Measurements from ENCODE around the gene GALNT8. TPM values are rescaled to one million over a fixed set of nuclear protein-coding genes. Genes with fewer than 3 reads are reported as not detected.

Gene GALNT8
- total RNA-seq, 1 experiment from 2014 or later = 8.8 TPM

DNA sequence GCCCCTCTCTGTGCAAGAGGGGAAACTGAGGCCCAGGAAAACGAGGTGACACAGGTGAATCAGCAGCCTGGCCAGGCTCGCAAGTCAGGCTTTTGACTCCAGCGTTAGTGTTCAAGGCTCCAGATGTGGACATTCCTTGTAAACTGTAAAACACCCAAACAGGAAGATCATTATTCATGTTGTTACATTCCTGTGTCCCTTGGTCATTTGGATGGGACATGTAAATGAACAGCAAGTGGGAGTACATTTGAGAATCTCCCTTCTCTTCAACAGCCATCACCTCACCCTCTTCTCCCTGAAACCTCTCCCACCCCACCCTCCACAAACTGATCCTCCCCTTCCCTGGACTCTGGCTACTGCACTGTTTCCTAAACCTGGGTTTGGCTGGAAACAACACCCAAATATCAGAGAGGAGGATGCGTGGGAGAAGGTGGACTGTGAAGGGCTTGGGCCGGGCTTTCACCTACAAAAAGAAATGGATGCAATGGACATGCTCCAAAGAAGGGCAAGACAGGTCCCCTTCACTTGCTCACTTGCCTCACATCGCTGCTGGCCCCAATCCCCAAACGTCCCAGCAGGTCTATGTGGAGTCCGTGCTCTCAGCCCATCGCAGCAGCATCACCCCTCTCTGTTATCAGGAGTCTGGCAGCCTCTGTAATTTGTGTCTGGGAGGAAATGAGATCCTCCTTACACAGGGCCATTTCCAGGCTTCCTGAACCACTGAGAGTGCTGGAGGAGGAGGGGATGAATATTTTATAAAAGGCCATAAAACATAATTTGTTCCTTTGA, 76.7 kb downstream of the GALNT8 start:
- ATAC-seq = no peak
- TF ChIP-seq AFF4 (CRISPR knock-in tag; IDR thresholded peaks at IDR 0.05; ENCODE audit: borderline replicate concordance) (no peak), CTCF (IDR thresholded peaks at IDR 0.05) (no peak), GRHL2 (CRISPR knock-in tag; IDR thresholded peaks at IDR 0.05; ENCODE audit: insufficient replicate concordance, severe bottlenecking) (no peak)
- no peaks in the 10 kb centered on the region for H3K4me1 Mint-ChIP-seq
- ChIA-PET CTCF (no interaction called here), POLR2A (no interaction called here)
- DNase-seq (ENCODE audit: low spot score) = no peak
- no peaks in the 10 kb centered on the region; the same call in 1 of the 2 replicates for H3K27me3 Mint-ChIP-seq (ENCODE audit: low read depth)
- H3K27ac Mint-ChIP-seq = no peak overlapping the region
- H3K9me3 Mint-ChIP-seq = peaks cover 9% of the 10 kb centered on the region
- H3K36me3 Mint-ChIP-seq = peaks cover 3% of the 10 kb centered on the region
- H3K4me3 Mint-ChIP-seq = no peak overlapping the region

DNA sequence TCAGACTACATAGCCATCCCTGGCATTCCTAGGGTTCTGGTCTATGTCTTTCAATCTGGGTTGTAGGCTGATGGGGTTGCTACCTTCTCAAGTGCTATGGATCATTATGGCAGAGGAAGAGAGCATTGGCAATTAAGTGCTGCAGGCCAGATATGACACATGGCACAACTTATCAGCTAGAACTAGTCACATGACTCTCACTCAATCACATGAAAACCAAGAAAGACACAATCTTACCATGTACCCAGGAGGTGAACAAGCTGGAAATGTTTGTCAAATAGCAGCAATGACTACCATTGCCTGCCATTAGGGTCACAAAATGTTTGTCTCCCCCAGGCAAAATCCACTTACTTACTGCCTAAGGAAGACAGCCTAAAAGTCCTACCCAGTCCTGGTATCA, 80.4 kb downstream of the GALNT8 start:
- ChIA-PET CTCF (no interaction called here), POLR2A (no interaction called here)
- peaks cover 3% of the 10 kb centered on the region for H3K27me3 Mint-ChIP-seq (ENCODE audit: low read depth)
- H3K4me3 Mint-ChIP-seq = no peak overlapping the region
- H3K4me1 Mint-ChIP-seq = no peaks in the 10 kb centered on the region
- TF ChIP-seq ESRRA (CRISPR knock-in tag; IDR thresholded peaks at IDR 0.05; ENCODE audit: borderline replicate concordance) (no peak), MXD4 (CRISPR knock-in tag; IDR thresholded peaks at IDR 0.05; ENCODE audit: borderline replicate concordance) (no peak), AFF4 (CRISPR knock-in tag; IDR thresholded peaks at IDR 0.05; ENCODE audit: borderline replicate concordance) (no peak), ATF1 (CRISPR knock-in tag; IDR thresholded peaks at IDR 0.05) (no peak), HMGA2 (CRISPR knock-in tag; IDR thresholded peaks at IDR 0.05) (no peak), ATF3 (CRISPR knock-in tag; conservative IDR thresholded peaks at IDR 0.05) (no peak), ZNF416 (CRISPR knock-in tag; IDR thresholded peaks at IDR 0.05) (no peak), TEAD1 (CRISPR knock-in tag; IDR thresholded peaks at IDR 0.05) (no peak), ZNF219 (CRISPR knock-in tag; IDR thresholded peaks at IDR 0.05; ENCODE audit: borderline replicate concordance) (no peak), NR1H2 (CRISPR knock-in tag; IDR thresholded peaks at IDR 0.05) (no peak), CREB1 (CRISPR knock-in tag; IDR thresholded peaks at IDR 0.05) (no peak)
- TF ChIP-seq, protein P1, sequence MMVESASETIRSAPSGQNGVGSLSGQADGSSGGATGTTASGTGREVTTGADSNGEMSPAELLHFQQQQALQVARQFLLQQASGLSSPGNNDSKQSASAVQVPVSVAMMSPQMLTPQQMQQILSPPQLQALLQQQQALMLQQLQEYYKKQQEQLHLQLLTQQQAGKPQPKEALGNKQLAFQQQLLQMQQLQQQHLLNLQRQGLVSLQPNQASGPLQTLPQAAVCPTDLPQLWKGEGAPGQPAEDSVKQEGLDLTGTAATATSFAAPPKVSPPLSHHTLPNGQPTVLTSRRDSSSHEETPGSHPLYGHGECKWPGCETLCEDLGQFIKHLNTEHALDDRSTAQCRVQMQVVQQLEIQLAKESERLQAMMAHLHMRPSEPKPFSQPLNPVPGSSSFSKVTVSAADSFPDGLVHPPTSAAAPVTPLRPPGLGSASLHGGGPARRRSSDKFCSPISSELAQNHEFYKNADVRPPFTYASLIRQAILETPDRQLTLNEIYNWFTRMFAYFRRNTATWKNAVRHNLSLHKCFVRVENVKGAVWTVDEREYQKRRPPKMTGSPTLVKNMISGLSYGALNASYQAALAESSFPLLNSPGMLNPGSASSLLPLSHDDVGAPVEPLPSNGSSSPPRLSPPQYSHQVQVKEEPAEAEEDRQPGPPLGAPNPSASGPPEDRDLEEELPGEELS (CRISPR knock-in tag; IDR thresholded peaks at IDR 0.05) = no peak
- TF ChIP-seq, protein P2, sequence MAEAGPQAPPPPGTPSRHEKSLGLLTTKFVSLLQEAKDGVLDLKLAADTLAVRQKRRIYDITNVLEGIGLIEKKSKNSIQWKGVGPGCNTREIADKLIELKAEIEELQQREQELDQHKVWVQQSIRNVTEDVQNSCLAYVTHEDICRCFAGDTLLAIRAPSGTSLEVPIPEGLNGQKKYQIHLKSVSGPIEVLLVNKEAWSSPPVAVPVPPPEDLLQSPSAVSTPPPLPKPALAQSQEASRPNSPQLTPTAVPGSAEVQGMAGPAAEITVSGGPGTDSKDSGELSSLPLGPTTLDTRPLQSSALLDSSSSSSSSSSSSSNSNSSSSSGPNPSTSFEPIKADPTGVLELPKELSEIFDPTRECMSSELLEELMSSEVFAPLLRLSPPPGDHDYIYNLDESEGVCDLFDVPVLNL (CRISPR knock-in tag; IDR thresholded peaks at IDR 0.05; ENCODE audit: borderline replicate concordance, low read depth) = no peak
- TF ChIP-seq, protein P3, sequence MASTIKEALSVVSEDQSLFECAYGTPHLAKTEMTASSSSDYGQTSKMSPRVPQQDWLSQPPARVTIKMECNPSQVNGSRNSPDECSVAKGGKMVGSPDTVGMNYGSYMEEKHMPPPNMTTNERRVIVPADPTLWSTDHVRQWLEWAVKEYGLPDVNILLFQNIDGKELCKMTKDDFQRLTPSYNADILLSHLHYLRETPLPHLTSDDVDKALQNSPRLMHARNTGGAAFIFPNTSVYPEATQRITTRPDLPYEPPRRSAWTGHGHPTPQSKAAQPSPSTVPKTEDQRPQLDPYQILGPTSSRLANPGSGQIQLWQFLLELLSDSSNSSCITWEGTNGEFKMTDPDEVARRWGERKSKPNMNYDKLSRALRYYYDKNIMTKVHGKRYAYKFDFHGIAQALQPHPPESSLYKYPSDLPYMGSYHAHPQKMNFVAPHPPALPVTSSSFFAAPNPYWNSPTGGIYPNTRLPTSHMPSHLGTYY (CRISPR knock-in tag; IDR thresholded peaks at IDR 0.05) = no peak
- TF ChIP-seq, protein P4, sequence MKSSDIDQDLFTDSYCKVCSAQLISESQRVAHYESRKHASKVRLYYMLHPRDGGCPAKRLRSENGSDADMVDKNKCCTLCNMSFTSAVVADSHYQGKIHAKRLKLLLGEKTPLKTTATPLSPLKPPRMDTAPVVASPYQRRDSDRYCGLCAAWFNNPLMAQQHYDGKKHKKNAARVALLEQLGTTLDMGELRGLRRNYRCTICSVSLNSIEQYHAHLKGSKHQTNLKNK (CRISPR knock-in tag; IDR thresholded peaks at IDR 0.05) = no peak
- H3K27ac Mint-ChIP-seq = no peak overlapping the region
- no peaks in the 10 kb centered on the region for H3K36me3 Mint-ChIP-seq
- H3K9me3 Mint-ChIP-seq = peaks cover 4% of the 10 kb centered on the region
- no peak for ATAC-seq
- no peak for DNase-seq (ENCODE audit: low spot score)
